HCT116 (cell line): Measurements from ENCODE around the gene C5orf63.

Experiments
- ATF3 ChIP-seq: IDR thresholded peaks from 2 replicates; pipeline ENCODE4 v1.6.1; 2012
- CTCF ChIP-seq, 3 experiments: fragments of 200-600 bp in 1 of 3; sonication (generic) in 1 of 3; IDR thresholded peaks in 2 of 3; conservative IDR thresholded peaks in 1 of 3; 2 replicates each; pipeline ENCODE4 v1.5.1; 2012 to 2017; ENCODE audit warnings: low read depth in 2 of 3, low read length in 2 of 3, antibody characterized with exemption in 1 of 3, borderline replicate concordance in 1 of 3, control low read depth in 1 of 3, mild to moderate bottlenecking in 1 of 3, mixed read lengths in 1 of 3, mixed run types in 1 of 3, moderate library complexity in 1 of 3; ENCODE audit not compliant: insufficient read depth in 1 of 3
- EZH2 ChIP-seq: fragments of 200-600 bp; sonication (generic); IDR thresholded peaks from 2 replicates; pipeline ENCODE4 v1.6.1; 2017; ENCODE audit warnings: antibody characterized with exemption, mixed run types
- POLR2A ChIP-seq: IDR thresholded peaks from 2 replicates; pipeline ENCODE4 v1.7.0; 2011; ENCODE audit warnings: borderline replicate concordance; ENCODE audit not compliant: insufficient read depth, insufficient read length; ENCODE audit errors: extremely low read depth
- RAD21 ChIP-seq: IDR thresholded peaks from 2 replicates; pipeline ENCODE4 v1.6.1; 2012; ENCODE audit warnings: low read depth, mild to moderate bottlenecking
- TCF7L2 ChIP-seq: IDR thresholded peaks from 2 replicates; pipeline ENCODE4 v1.7.0; 2011; ENCODE audit warnings: borderline replicate concordance, inconsistent platforms; ENCODE audit not compliant: insufficient read depth, insufficient read length; ENCODE audit errors: extremely low read depth
- ZNF274 ChIP-seq: fragments of 200-500 bp; sonication (Bioruptor generic); IDR thresholded peaks from 2 replicates; pipeline ENCODE4 v1.6.1; 2014; ENCODE audit warnings: mild to moderate bottlenecking, low read depth, low read length, inconsistent platforms

- TF ChIP-seq CTCF (IDR thresholded peaks at IDR 0.05 in 2 of 3, conservative IDR thresholded peaks at IDR 0.05 in 1 of 3; ENCODE audit: borderline replicate concordance in 1 of 3, insufficient read depth in 1 of 3, low read depth in 2 of 3, low read length in 2 of 3), result no peak
- TF ChIP-seq RAD21, result no peak
- no peak for TF ChIP-seq ZNF274
- TF ChIP-seq EZH2, result no peak
- TF ChIP-seq TCF7L2, result no peak
- TF ChIP-seq ATF3, result no peak
- no peak for TF ChIP-seq POLR2A
Measured at GRCh38 chr5:127006744-127007143, 66.6 kb downstream of the C5orf63 start.
